HG03571 (cell line): Measurements from ENCODE around the gene SYPL1.
A peak's percentile ranks its signal among the peaks of the same experiment; 100 is the strongest.

Experiments used
- ATAC-seq: cut with Tn5 transposase; IDR thresholded peaks from one replicate; pipeline ENCODE4 v1.9.1; 2021; ENCODE audit not compliant: unreplicated experiment

Gene SYPL1

GRCh38 chr7:106068986-106069385 is 43.1 kb downstream of the SYPL1 start:
- ATAC-seq: no peak

- ATAC-seq: no peak
Observed at GRCh38 chr7:106068538-106068961, 43.6 kb downstream of the SYPL1 start.

- ATAC-seq: no peak
Observed at GRCh38 chr7:106067678-106068077, 44.4 kb downstream of the SYPL1 start.

- ATAC-seq: no peak
Observed at GRCh38 chr7:106065575-106066500, 46.3 kb downstream of the SYPL1 start.

- no peak for ATAC-seq
Observed at GRCh38 chr7:106064771-106065574, 47.1 kb downstream of the SYPL1 start.

- no peak for ATAC-seq
Observed at GRCh38 chr7:106064316-106064715, 47.8 kb downstream of the SYPL1 start.

GRCh38 chr7:106063692-106064091 is 48.4 kb downstream of the SYPL1 start:
- no peak for ATAC-seq

GRCh38 chr7:106063024-106063423 is 49.1 kb downstream of the SYPL1 start:
- no peak for ATAC-seq

GRCh38 chr7:106062521-106062931 is 49.6 kb downstream of the SYPL1 start:
- no peak for ATAC-seq

- no peak for ATAC-seq
Observed at GRCh38 chr7:106062006-106062405, 50.1 kb downstream of the SYPL1 start.

- no peak for ATAC-seq
Observed at GRCh38 chr7:106061301-106061979, 50.7 kb downstream of the SYPL1 start.

- no peak for ATAC-seq
Observed at GRCh38 chr7:106060394-106060920, 51.7 kb downstream of the SYPL1 start.

GRCh38 chr7:106059556-106059955 is 52.6 kb downstream of the SYPL1 start:
- ATAC-seq: no peak

- no peak for ATAC-seq
Observed at GRCh38 chr7:106058928-106059324, 53.2 kb downstream of the SYPL1 start.

GRCh38 chr7:106057962-106058927 is 53.9 kb downstream of the SYPL1 start:
- peak; percentile 61 for ATAC-seq

- ATAC-seq: no peak
Observed at GRCh38 chr7:106057204-106057961, 54.7 kb downstream of the SYPL1 start.

GRCh38 chr7:106056513-106057203 is 55.5 kb downstream of the SYPL1 start:
- ATAC-seq: no peak

GRCh38 chr7:106054971-106055532 is 57.1 kb downstream of the SYPL1 start:
- no peak for ATAC-seq
